ENCODE data around the gene KBTBD12.
"Not testable (repeated sequence)": the region's sequence is repeated elsewhere in the genome, so short reads cannot be mapped to it uniquely, and the experiment has no call there.

KBTBD12 gene

DNA sequence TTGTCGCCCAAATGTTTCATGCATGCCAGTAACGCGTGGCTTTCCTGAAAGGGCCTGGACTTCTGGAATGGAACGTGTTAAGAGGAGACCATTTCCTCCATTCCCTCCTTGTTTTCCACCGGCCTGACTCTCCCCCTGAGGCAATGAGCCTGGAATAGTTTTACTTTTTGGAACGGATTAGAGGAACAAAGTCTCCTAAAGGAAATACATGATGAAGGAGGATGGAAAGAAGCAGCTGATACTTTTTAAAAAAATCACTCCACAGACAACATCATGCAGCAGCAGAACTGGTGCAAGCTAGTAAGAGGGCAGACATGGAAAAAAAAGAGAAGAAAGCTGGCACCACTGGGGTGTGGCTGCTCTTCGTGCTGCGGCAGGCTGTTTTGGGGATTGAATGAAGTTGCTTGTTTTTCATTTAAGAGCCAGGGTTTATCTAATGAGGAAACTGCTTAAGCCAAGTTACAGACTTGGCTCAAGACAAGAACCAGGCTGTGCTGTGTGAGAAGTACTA is 3.6 kb upstream of the KBTBD12 start:
- no peak for ATAC-seq (replicated peaks)
- Mint-ChIP-seq H3K4me3 (no peak overlapping the region), H3K36me3 (peaks cover 0 to 6% of the 10 kb centered on the region in 2 donors), H3K27me3 (peaks cover 49 to 54% of the 10 kb centered on the region in 2 donors), H3K27ac (no peak overlapping the region), H3K4me1 (peaks cover 5 to 16% of the 10 kb centered on the region in 2 donors), H3K9me3 (peaks cover 6 to 9% of the 10 kb centered on the region in 2 donors)
- no peak for DNase-seq

DNA sequence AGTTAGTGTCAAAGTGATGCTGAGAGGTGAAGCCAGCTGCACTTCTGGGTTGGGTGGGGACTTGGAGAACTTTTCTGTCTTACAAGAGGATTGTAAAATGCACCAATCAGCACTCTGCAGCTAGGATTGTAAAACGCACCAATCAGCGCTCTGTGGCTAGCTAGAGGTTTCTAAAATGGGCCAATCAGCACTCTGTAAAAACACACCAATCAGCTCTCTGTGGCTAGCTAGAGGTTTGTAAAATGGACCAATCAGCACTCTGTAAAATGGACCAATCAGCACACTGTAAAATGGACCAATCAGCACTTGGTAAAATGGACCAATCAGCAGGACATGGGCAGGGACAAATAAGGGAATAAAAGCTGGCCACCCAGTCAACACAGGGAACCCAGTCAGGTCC is 1.2 kb upstream of the KBTBD12 start:
- H3K27ac Mint-ChIP-seq; H3K4me3 Mint-ChIP-seq; H3K36me3 Mint-ChIP-seq; DNase-seq; H3K4me1 Mint-ChIP-seq; H3K9me3 Mint-ChIP-seq; ATAC-seq (replicated peaks): not testable (repeated sequence)
- peaks cover 59 to 66% of the 10 kb centered on the region in 2 donors for H3K27me3 Mint-ChIP-seq

GRCh38 chr3:127914584-127914983 is 448 bp upstream of the KBTBD12 start:
- Mint-ChIP-seq H3K4me3 (peak overlapping the region in 1 of 2 donors; percentile 68), H3K27me3 (peaks cover 59 to 66% of the 10 kb centered on the region in 2 donors), H3K9me3 (peaks cover 3 to 6% of the 10 kb centered on the region in 2 donors), H3K27ac (no peak overlapping the region), H3K4me1 (peaks cover 0 to 10% of the 10 kb centered on the region in 2 donors), H3K36me3 (peaks cover 0 to 6% of the 10 kb centered on the region in 2 donors)
- no peak for DNase-seq
- ATAC-seq (replicated peaks), result no peak

GRCh38 chr3:127915937-127916493 is 983 bp downstream of the KBTBD12 start:
- peak overlapping the region in 1 of 2 donors; percentile 68 for H3K4me3 Mint-ChIP-seq
- DNase-seq, result no peak
- ATAC-seq (replicated peaks), result no peak
- peaks cover 0 to 6% of the 10 kb centered on the region in 2 donors for H3K36me3 Mint-ChIP-seq
- H3K27me3 Mint-ChIP-seq, result peaks cover 49 to 59% of the 10 kb centered on the region in 2 donors
- H3K27ac Mint-ChIP-seq, result no peak overlapping the region
- peaks cover 0 to 10% of the 10 kb centered on the region in 2 donors for H3K4me1 Mint-ChIP-seq
- peaks cover 3 to 6% of the 10 kb centered on the region in 2 donors for H3K9me3 Mint-ChIP-seq

DNA sequence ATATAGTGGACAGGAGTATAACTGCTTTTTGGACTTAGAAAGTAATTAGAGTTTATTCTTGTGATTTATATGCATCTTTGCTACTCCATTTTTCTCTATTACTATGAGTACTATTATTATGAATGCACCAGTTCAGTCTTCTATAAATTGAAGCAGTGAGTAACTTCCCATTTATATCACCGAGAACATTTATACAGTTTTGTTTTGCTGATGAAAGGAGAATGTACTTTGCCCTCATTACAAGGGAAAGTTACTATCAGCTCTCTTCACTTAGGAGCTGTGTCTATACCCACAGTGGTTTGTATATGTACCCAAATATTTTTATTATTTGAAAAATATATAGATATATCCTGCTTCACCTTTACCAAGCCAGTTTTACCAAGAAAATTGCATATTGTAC is 5.7 kb downstream of the KBTBD12 start:
- Mint-ChIP-seq H3K27ac (no peak overlapping the region), H3K27me3 (peaks cover 17 to 20% of the 10 kb centered on the region in 2 donors), H3K9me3 (no peaks in the 10 kb centered on the region), H3K36me3 (no peaks in the 10 kb centered on the region), H3K4me1 (peaks cover 8 to 10% of the 10 kb centered on the region in 2 donors), H3K4me3 (no peak overlapping the region)
- no peak for ATAC-seq (replicated peaks)
- DNase-seq, result no peak

GRCh38 chr3:127923611-127924010 is 8.6 kb downstream of the KBTBD12 start:
- H3K4me1 Mint-ChIP-seq, result peaks cover 8 to 15% of the 10 kb centered on the region in 2 donors
- H3K27me3 Mint-ChIP-seq, result no peaks in the 10 kb centered on the region
- H3K9me3 Mint-ChIP-seq, result no peaks in the 10 kb centered on the region
- H3K4me3 Mint-ChIP-seq, result no peak overlapping the region
- no peak for DNase-seq
- no peak overlapping the region for H3K27ac Mint-ChIP-seq
- no peak for ATAC-seq (replicated peaks)
- H3K36me3 Mint-ChIP-seq, result no peaks in the 10 kb centered on the region

DNA sequence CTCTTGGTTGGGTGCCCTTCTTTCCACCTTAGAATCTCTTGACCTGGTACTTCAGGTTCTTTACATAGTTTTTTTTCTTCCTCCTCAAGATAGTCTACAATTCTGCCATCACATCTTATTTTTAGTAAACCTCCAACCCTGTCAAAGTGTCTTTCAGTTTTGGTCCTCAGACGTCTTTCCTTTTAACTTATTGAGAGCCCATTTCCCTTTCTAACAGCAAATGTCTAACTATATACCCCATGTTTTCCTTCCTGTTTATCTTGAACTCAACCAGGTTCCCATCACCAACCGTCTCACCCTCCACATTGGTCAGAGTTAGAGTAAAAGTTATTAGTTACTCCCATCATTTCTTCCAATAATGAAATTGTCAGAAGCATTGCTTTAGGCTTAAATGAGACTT is 10.4 kb downstream of the KBTBD12 start:
- H3K27ac Mint-ChIP-seq, result peak overlapping the region; percentile 1
- H3K4me1 Mint-ChIP-seq, result peaks cover 8 to 15% of the 10 kb centered on the region in 2 donors
- no peaks in the 10 kb centered on the region for H3K36me3 Mint-ChIP-seq
- H3K27me3 Mint-ChIP-seq, result no peaks in the 10 kb centered on the region
- no peaks in the 10 kb centered on the region for H3K9me3 Mint-ChIP-seq
- H3K4me3 Mint-ChIP-seq, result no peak overlapping the region
- peak; percentile 48 to 54 for ATAC-seq (replicated peaks)
- DNase-seq, result no peak

GRCh38 chr3:127927829-127928604 is 13.0 kb downstream of the KBTBD12 start:
- H3K4me1 Mint-ChIP-seq, result peaks cover 8 to 15% of the 10 kb centered on the region in 2 donors
- ATAC-seq (replicated peaks) (no peak), DNase-seq (no peak)
- H3K36me3 Mint-ChIP-seq, result no peaks in the 10 kb centered on the region
- no peak overlapping the region for H3K27ac Mint-ChIP-seq
- H3K27me3 Mint-ChIP-seq, result peaks cover 0 to 5% of the 10 kb centered on the region in 2 donors
- H3K4me3 Mint-ChIP-seq, result no peak overlapping the region
- H3K9me3 Mint-ChIP-seq, result no peaks in the 10 kb centered on the region

DNA sequence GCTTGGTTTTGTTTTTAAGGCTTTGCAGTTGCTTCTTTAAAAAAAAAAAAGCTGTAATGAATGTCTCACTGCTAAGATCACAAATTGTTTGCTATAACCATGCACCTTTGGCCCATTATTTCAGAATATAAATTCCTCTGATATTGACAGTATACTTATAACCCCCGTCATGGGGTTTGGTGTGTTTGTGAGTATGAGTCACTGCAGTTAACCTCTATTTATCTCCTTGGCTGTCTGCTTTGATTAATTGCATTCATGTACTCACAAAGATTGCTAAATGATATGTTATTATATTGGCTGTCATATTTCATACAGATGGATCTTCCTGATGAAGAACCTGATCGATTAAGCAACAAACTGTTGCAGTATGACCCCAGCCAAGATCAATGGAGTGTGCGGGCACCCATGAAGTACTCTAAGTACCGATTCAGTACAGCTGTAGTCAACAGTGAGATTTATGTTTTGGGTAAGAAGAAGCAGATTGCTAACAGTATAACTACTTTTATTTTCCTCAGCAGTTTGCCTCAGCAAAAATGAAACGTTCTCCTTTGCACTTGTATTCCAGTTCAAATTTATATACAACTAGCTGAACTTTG is 14.9 kb downstream of the KBTBD12 start:
- no peak for ATAC-seq (replicated peaks)

DNA sequence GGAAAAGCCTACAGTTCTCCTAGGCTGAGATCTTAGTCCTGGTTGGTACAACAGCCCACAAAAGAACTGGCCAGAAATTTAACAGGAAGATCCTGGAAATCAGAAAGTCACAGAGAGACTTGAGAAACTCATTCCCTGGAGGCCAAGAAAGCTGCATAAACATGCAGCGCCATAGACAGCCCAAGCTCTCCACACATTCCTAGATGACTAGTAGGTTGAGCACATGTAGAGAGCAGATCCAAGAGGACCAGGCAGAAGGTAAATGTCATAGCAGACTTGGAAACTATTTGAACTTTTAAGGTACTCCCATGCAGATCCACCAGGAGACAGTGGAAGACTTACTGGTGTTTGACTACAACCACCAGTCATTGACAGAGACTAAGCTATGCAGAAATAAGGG is 18.4 kb downstream of the KBTBD12 start:
- ATAC-seq (replicated peaks) (no peak), DNase-seq (no peak)
- H3K27me3 Mint-ChIP-seq, result peaks cover 21 to 30% of the 10 kb centered on the region in 2 donors
- no peaks in the 10 kb centered on the region for H3K4me1 Mint-ChIP-seq
- no peaks in the 10 kb centered on the region for H3K36me3 Mint-ChIP-seq
- no peak overlapping the region for H3K27ac Mint-ChIP-seq
- H3K4me3 Mint-ChIP-seq, result no peak overlapping the region
- peaks cover 0 to 1% of the 10 kb centered on the region in 2 donors for H3K9me3 Mint-ChIP-seq

More for the DNA sequence above, 14.9 kb downstream of the KBTBD12 start:
- peaks cover 6 to 13% of the 10 kb centered on the region in 2 donors for H3K4me1 Mint-ChIP-seq
- no peak overlapping the region for H3K4me3 Mint-ChIP-seq
- no peaks in the 10 kb centered on the region for H3K36me3 Mint-ChIP-seq
- H3K9me3 Mint-ChIP-seq, result no peaks in the 10 kb centered on the region
- DNase-seq, result no peak
- H3K27ac Mint-ChIP-seq, result no peak overlapping the region
- H3K27me3 Mint-ChIP-seq, result peaks cover 15 to 19% of the 10 kb centered on the region in 2 donors

- Mint-ChIP-seq H3K36me3 (no peaks in the 10 kb centered on the region), H3K9me3 (peaks cover 4 to 17% of the 10 kb centered on the region in 2 donors), H3K4me3 (no peak overlapping the region), H3K27me3 (peaks cover 17 to 25% of the 10 kb centered on the region in 2 donors), H3K4me1 (no peaks in the 10 kb centered on the region), H3K27ac (no peak overlapping the region)
- DNase-seq, result no peak
- no peak for ATAC-seq (replicated peaks)
These were observed 23.8 kb downstream of the KBTBD12 start for GRCh38 chr3:127938800-127939199.

GRCh38 chr3:127940116-127940515 is 25.1 kb downstream of the KBTBD12 start:
- H3K27me3 Mint-ChIP-seq, result peaks cover 10 to 16% of the 10 kb centered on the region in 2 donors
- H3K27ac Mint-ChIP-seq, result no peak overlapping the region
- ATAC-seq (replicated peaks) (no peak), DNase-seq (no peak)
- H3K4me1 Mint-ChIP-seq, result no peaks in the 10 kb centered on the region
- H3K36me3 Mint-ChIP-seq, result no peaks in the 10 kb centered on the region
- peaks cover 4 to 17% of the 10 kb centered on the region in 2 donors for H3K9me3 Mint-ChIP-seq
- H3K4me3 Mint-ChIP-seq, result no peak overlapping the region

DNA sequence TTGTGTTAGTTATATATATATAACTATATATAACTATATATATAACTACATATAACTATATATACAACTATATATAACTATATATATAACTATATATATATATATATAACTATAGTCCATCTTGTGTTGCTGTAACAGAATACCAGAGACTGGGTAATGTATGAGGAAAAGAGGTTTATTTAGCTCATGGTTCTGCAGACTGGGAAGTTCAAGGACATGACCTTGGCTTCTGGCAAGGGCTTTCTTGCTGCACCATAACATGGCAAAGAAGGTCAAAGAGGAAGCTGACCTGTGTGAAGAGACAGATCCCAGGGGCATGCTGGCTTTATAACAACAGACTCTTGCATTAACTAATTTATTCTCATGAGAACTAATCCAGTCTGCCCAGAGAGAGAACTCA is 27.6 kb downstream of the KBTBD12 start:
- Mint-ChIP-seq H3K9me3 (peaks cover 4 to 16% of the 10 kb centered on the region in 2 donors), H3K27ac (no peak overlapping the region), H3K4me1 (no peaks in the 10 kb centered on the region), H3K27me3 (peaks cover 6 to 25% of the 10 kb centered on the region in 2 donors), H3K36me3 (no peaks in the 10 kb centered on the region), H3K4me3 (no peak overlapping the region)
- ATAC-seq (replicated peaks) (no peak), DNase-seq (no peak)

- peaks cover 11 to 15% of the 10 kb centered on the region in 2 donors for H3K27me3 Mint-ChIP-seq
- DNase-seq (no peak), ATAC-seq (replicated peaks) (no peak)
- no peaks in the 10 kb centered on the region for H3K36me3 Mint-ChIP-seq
- H3K27ac Mint-ChIP-seq, result no peak overlapping the region
- H3K4me3 Mint-ChIP-seq, result no peak overlapping the region
- H3K9me3 Mint-ChIP-seq, result peaks cover 0 to 4% of the 10 kb centered on the region in 2 donors
- no peaks in the 10 kb centered on the region for H3K4me1 Mint-ChIP-seq
These were observed 33.2 kb downstream of the KBTBD12 start for GRCh38 chr3:127948211-127948610.
